ENCODE measurements around the gene C5orf58.

Gene C5orf58

GRCh38 chr5:170204202-170204601 lies 28.6 kb upstream of the C5orf58 start:
- Histone ChIP-seq H3K36me3 (ENCODE audit: insufficient read depth, low read length) (no peaks in the 10 kb centered on the region), H3K4me3 (ENCODE audit: low read depth in 1 of 2, low read length in 2 of 2) (no peak overlapping the region), H3K9me3 (ENCODE audit: low read length) (no peaks in the 10 kb centered on the region), H3K4me1 (ENCODE audit: insufficient read depth, low read length) (no peaks in the 10 kb centered on the region), H3K27ac (ENCODE audit: low read depth, low read length) (no peak overlapping the region), H3K9ac (ENCODE audit: low read length) (no peak overlapping the region), H3K27me3 (ENCODE audit: control insufficient read depth in 1 of 2, insufficient read depth in 2 of 2, low read length in 2 of 2) (no peaks in the 10 kb centered on the region)

- H3K9ac ChIP-seq (ENCODE audit: low read length) = no peak overlapping the region
- H3K36me3 ChIP-seq (ENCODE audit: insufficient read depth, low read length) = no peaks in the 10 kb centered on the region
- H3K9me3 ChIP-seq (ENCODE audit: low read length) = no peaks in the 10 kb centered on the region
- H3K4me3 ChIP-seq (ENCODE audit: low read depth in 1 of 2, low read length in 2 of 2) = no peak overlapping the region
- H3K27ac ChIP-seq (ENCODE audit: low read depth, low read length) = no peak overlapping the region
- H3K4me1 ChIP-seq (ENCODE audit: insufficient read depth, low read length) = no peaks in the 10 kb centered on the region
- no peaks in the 10 kb centered on the region for H3K27me3 ChIP-seq (ENCODE audit: control insufficient read depth in 1 of 2, insufficient read depth in 2 of 2, low read length in 2 of 2)
These were observed 26.6 kb upstream of the C5orf58 start for GRCh38 chr5:170206216-170206615.

- no peaks in the 10 kb centered on the region for H3K36me3 ChIP-seq (ENCODE audit: insufficient read depth, low read length)
- no peak overlapping the region for H3K9ac ChIP-seq (ENCODE audit: low read length)
- H3K4me3 ChIP-seq (ENCODE audit: low read depth in 1 of 2, low read length in 2 of 2) = no peak overlapping the region
- no peak overlapping the region for H3K27ac ChIP-seq (ENCODE audit: low read depth, low read length)
- H3K9me3 ChIP-seq (ENCODE audit: low read length) = no peaks in the 10 kb centered on the region
- H3K27me3 ChIP-seq (ENCODE audit: control insufficient read depth in 1 of 2, insufficient read depth in 2 of 2, low read length in 2 of 2) = no peaks in the 10 kb centered on the region
- no peaks in the 10 kb centered on the region for H3K4me1 ChIP-seq (ENCODE audit: insufficient read depth, low read length)
These were observed 25.8 kb upstream of the C5orf58 start for GRCh38 chr5:170206958-170207357.

GRCh38 chr5:170211575-170212334 lies 21.0 kb upstream of the C5orf58 start:
- Histone ChIP-seq H3K27ac (ENCODE audit: low read depth, low read length) (no peak overlapping the region), H3K4me1 (ENCODE audit: insufficient read depth, low read length) (no peaks in the 10 kb centered on the region), H3K36me3 (ENCODE audit: insufficient read depth, low read length) (no peaks in the 10 kb centered on the region), H3K4me3 (ENCODE audit: low read depth in 1 of 2, low read length in 2 of 2) (no peak overlapping the region), H3K9ac (ENCODE audit: low read length) (no peak overlapping the region), H3K9me3 (ENCODE audit: low read length) (no peaks in the 10 kb centered on the region), H3K27me3 (ENCODE audit: control insufficient read depth in 1 of 2, insufficient read depth in 2 of 2, low read length in 2 of 2) (no peaks in the 10 kb centered on the region)

GRCh38 chr5:170216257-170216864 lies 16.4 kb upstream of the C5orf58 start:
- no peaks in the 10 kb centered on the region for H3K36me3 ChIP-seq (ENCODE audit: insufficient read depth, low read length)
- no peaks in the 10 kb centered on the region for H3K9me3 ChIP-seq (ENCODE audit: low read length)
- no peak overlapping the region for H3K27ac ChIP-seq (ENCODE audit: low read depth, low read length)
- no peak overlapping the region for H3K9ac ChIP-seq (ENCODE audit: low read length)
- no peaks in the 10 kb centered on the region for H3K27me3 ChIP-seq (ENCODE audit: control insufficient read depth in 1 of 2, insufficient read depth in 2 of 2, low read length in 2 of 2)
- peaks cover 9% of the 10 kb centered on the region for H3K4me1 ChIP-seq (ENCODE audit: insufficient read depth, low read length)
- no peak overlapping the region for H3K4me3 ChIP-seq (ENCODE audit: low read depth in 1 of 2, low read length in 2 of 2)

- no peaks in the 10 kb centered on the region for H3K9me3 ChIP-seq (ENCODE audit: low read length)
- no peak overlapping the region for H3K27ac ChIP-seq (ENCODE audit: low read depth, low read length)
- no peaks in the 10 kb centered on the region for H3K27me3 ChIP-seq (ENCODE audit: control insufficient read depth in 1 of 2, insufficient read depth in 2 of 2, low read length in 2 of 2)
- H3K4me1 ChIP-seq (ENCODE audit: insufficient read depth, low read length) = peaks cover 12% of the 10 kb centered on the region
- no peak overlapping the region for H3K9ac ChIP-seq (ENCODE audit: low read length)
- H3K4me3 ChIP-seq (ENCODE audit: low read depth in 1 of 2, low read length in 2 of 2) = no peak overlapping the region
- H3K36me3 ChIP-seq (ENCODE audit: insufficient read depth, low read length) = no peaks in the 10 kb centered on the region
These were observed 15.0 kb upstream of the C5orf58 start for GRCh38 chr5:170217831-170218230.

- no peaks in the 10 kb centered on the region for H3K9me3 ChIP-seq (ENCODE audit: low read length)
- H3K27ac ChIP-seq (ENCODE audit: low read depth, low read length) = no peak overlapping the region
- no peaks in the 10 kb centered on the region for H3K36me3 ChIP-seq (ENCODE audit: insufficient read depth, low read length)
- H3K4me1 ChIP-seq (ENCODE audit: insufficient read depth, low read length) = peaks cover 12% of the 10 kb centered on the region
- H3K9ac ChIP-seq (ENCODE audit: low read length) = no peak overlapping the region
- no peaks in the 10 kb centered on the region for H3K27me3 ChIP-seq (ENCODE audit: control insufficient read depth in 1 of 2, insufficient read depth in 2 of 2, low read length in 2 of 2)
- no peak overlapping the region for H3K4me3 ChIP-seq (ENCODE audit: low read depth in 1 of 2, low read length in 2 of 2)
These were observed 14.1 kb upstream of the C5orf58 start for GRCh38 chr5:170218726-170219125.

GRCh38 chr5:170219615-170220014 lies 13.2 kb upstream of the C5orf58 start:
- Histone ChIP-seq H3K36me3 (ENCODE audit: insufficient read depth, low read length) (no peaks in the 10 kb centered on the region), H3K4me1 (ENCODE audit: insufficient read depth, low read length) (peaks cover 12% of the 10 kb centered on the region), H3K27ac (ENCODE audit: low read depth, low read length) (no peak overlapping the region), H3K9me3 (ENCODE audit: low read length) (no peaks in the 10 kb centered on the region), H3K4me3 (ENCODE audit: low read depth in 1 of 2, low read length in 2 of 2) (no peak overlapping the region), H3K27me3 (ENCODE audit: control insufficient read depth in 1 of 2, insufficient read depth in 2 of 2, low read length in 2 of 2) (no peaks in the 10 kb centered on the region), H3K9ac (ENCODE audit: low read length) (no peak overlapping the region)

- H3K27ac ChIP-seq (ENCODE audit: low read depth, low read length) = no peak overlapping the region
- H3K4me3 ChIP-seq (ENCODE audit: low read depth in 1 of 2, low read length in 2 of 2) = no peak overlapping the region
- H3K4me1 ChIP-seq (ENCODE audit: insufficient read depth, low read length) = peaks cover 12% of the 10 kb centered on the region
- H3K9me3 ChIP-seq (ENCODE audit: low read length) = no peaks in the 10 kb centered on the region
- H3K36me3 ChIP-seq (ENCODE audit: insufficient read depth, low read length) = no peaks in the 10 kb centered on the region
- H3K9ac ChIP-seq (ENCODE audit: low read length) = no peak overlapping the region
- no peaks in the 10 kb centered on the region for H3K27me3 ChIP-seq (ENCODE audit: control insufficient read depth in 1 of 2, insufficient read depth in 2 of 2, low read length in 2 of 2)
These were observed 12.6 kb upstream of the C5orf58 start for GRCh38 chr5:170220191-170220590.

GRCh38 chr5:170221327-170221741 lies 11.5 kb upstream of the C5orf58 start:
- H3K36me3 ChIP-seq (ENCODE audit: insufficient read depth, low read length) = no peaks in the 10 kb centered on the region
- no peak overlapping the region for H3K4me3 ChIP-seq (ENCODE audit: low read depth in 1 of 2, low read length in 2 of 2)
- no peaks in the 10 kb centered on the region for H3K27me3 ChIP-seq (ENCODE audit: control insufficient read depth in 1 of 2, insufficient read depth in 2 of 2, low read length in 2 of 2)
- no peaks in the 10 kb centered on the region for H3K9me3 ChIP-seq (ENCODE audit: low read length)
- no peak overlapping the region for H3K27ac ChIP-seq (ENCODE audit: low read depth, low read length)
- peaks cover 16% of the 10 kb centered on the region for H3K4me1 ChIP-seq (ENCODE audit: insufficient read depth, low read length)
- H3K9ac ChIP-seq (ENCODE audit: low read length) = no peak overlapping the region

- Histone ChIP-seq H3K27ac (ENCODE audit: low read depth, low read length) (no peak overlapping the region), H3K27me3 (ENCODE audit: control insufficient read depth in 1 of 2, insufficient read depth in 2 of 2, low read length in 2 of 2) (no peaks in the 10 kb centered on the region), H3K9ac (ENCODE audit: low read length) (no peak overlapping the region), H3K36me3 (ENCODE audit: insufficient read depth, low read length) (no peaks in the 10 kb centered on the region), H3K4me3 (ENCODE audit: low read depth in 1 of 2, low read length in 2 of 2) (no peak overlapping the region), H3K4me1 (ENCODE audit: insufficient read depth, low read length) (peaks cover 17% of the 10 kb centered on the region), H3K9me3 (ENCODE audit: low read length) (no peaks in the 10 kb centered on the region)
These were observed 9.4 kb upstream of the C5orf58 start for GRCh38 chr5:170223360-170223759.

- peaks cover 17% of the 10 kb centered on the region for H3K4me1 ChIP-seq (ENCODE audit: insufficient read depth, low read length)
- H3K9me3 ChIP-seq (ENCODE audit: low read length) = no peaks in the 10 kb centered on the region
- H3K27me3 ChIP-seq (ENCODE audit: control insufficient read depth in 1 of 2, insufficient read depth in 2 of 2, low read length in 2 of 2) = no peaks in the 10 kb centered on the region
- H3K36me3 ChIP-seq (ENCODE audit: insufficient read depth, low read length) = no peaks in the 10 kb centered on the region
- no peak overlapping the region for H3K4me3 ChIP-seq (ENCODE audit: low read depth in 1 of 2, low read length in 2 of 2)
- H3K9ac ChIP-seq (ENCODE audit: low read length) = no peak overlapping the region
- H3K27ac ChIP-seq (ENCODE audit: low read depth, low read length) = no peak overlapping the region
These were observed 8.9 kb upstream of the C5orf58 start for GRCh38 chr5:170223906-170224305.
